MV-4-11 (cell line): ENCODE results near the gene KCNQ1.

Experiments used
- DNase-seq: peaks from one replicate; lab custom pipeline; 2025; lab: John Stamatoyannopoulos, UW

KCNQ1 gene

GRCh38 chr11:2766166-2766565 lies 321.4 kb downstream of the KCNQ1 start:
- DNase-seq = no peak

- DNase-seq = no peak
Observed at GRCh38 chr11:2767071-2767470, 322.3 kb downstream of the KCNQ1 start.

- DNase-seq = no peak
Observed at GRCh38 chr11:2767801-2768200, 323.0 kb downstream of the KCNQ1 start.

GRCh38 chr11:2768471-2769408 lies 323.9 kb downstream of the KCNQ1 start:
- DNase-seq = peak; percentile 22

- no peak for DNase-seq
Observed at GRCh38 chr11:2769409-2770095, 324.7 kb downstream of the KCNQ1 start.

- DNase-seq = no peak
Observed at GRCh38 chr11:2770096-2770751, 325.4 kb downstream of the KCNQ1 start.

GRCh38 chr11:2770761-2771301 lies 326.0 kb downstream of the KCNQ1 start:
- no peak for DNase-seq

GRCh38 chr11:2771758-2772466 lies 327.1 kb downstream of the KCNQ1 start:
- no peak for DNase-seq

GRCh38 chr11:2772544-2773031 lies 327.8 kb downstream of the KCNQ1 start:
- DNase-seq = peak; percentile 68

GRCh38 chr11:2774173-2775082 lies 329.6 kb downstream of the KCNQ1 start:
- DNase-seq = no peak

GRCh38 chr11:2775083-2775625 lies 330.3 kb downstream of the KCNQ1 start:
- DNase-seq = no peak

GRCh38 chr11:2775626-2776350 lies 331.0 kb downstream of the KCNQ1 start:
- DNase-seq = no peak

- no peak for DNase-seq
Observed at GRCh38 chr11:2776351-2777061, 331.7 kb downstream of the KCNQ1 start.

GRCh38 chr11:2777386-2777785 lies 332.6 kb downstream of the KCNQ1 start:
- DNase-seq = no peak

GRCh38 chr11:2777871-2778629 lies 333.2 kb downstream of the KCNQ1 start:
- no peak for DNase-seq

- DNase-seq = peak; percentile 85
Observed at GRCh38 chr11:2778630-2779498, 334.1 kb downstream of the KCNQ1 start.

- no peak for DNase-seq
Observed at GRCh38 chr11:2779499-2779980, 334.7 kb downstream of the KCNQ1 start.
